ENCODE data around the gene GALC. TPM values are rescaled to one million over a fixed set of nuclear protein-coding genes. Genes with fewer than 3 reads are reported as not detected.

The GALC gene
- total and polyA plus RNA-seq, 9 of the 15 experiments (the other 6 are each of a cell fraction or from before 2014, with no cell fraction given): 1.6 to 15.0 (median 7.3) TPM

GRCh38 chr14:88039197-88039596 is 46.2 kb upstream of the GALC start:
- Histone ChIP-seq H3K79me2 (ENCODE audit: control insufficient read depth, insufficient read depth, low read length) (no peaks in the 10 kb centered on the region), H3K36me3 (ENCODE audit: control insufficient read depth, insufficient read depth, low read length) (no peaks in the 10 kb centered on the region), H4K20me1 (replicated peaks; ENCODE audit: control insufficient read depth, insufficient read depth, low read length) (no peaks in the 10 kb centered on the region), H3K27ac (ENCODE audit: extremely low read depth, low read depth, low read length) (no peak overlapping the region), H3K9me3 (replicated peaks; ENCODE audit: control insufficient read depth, insufficient read depth, low read depth, low read length) (no peaks in the 10 kb centered on the region), H3K4me3 (no peak overlapping the region), H3K4me1 (replicated peaks in 1 of 2; ENCODE audit: control insufficient read depth in 2 of 2, insufficient read depth in 2 of 2, low read length in 2 of 2) (no peaks in the 10 kb centered on the region), H2AFZ (ENCODE audit: low read depth, low read length) (no peak overlapping the region), H3K27me3 (ENCODE audit: control insufficient read depth in 2 of 2, insufficient read depth in 2 of 2, low read length in 2 of 2) (peaks cover 0 to 3% of the 10 kb centered on the region in 2 experiments; a peak in 1 of 5 replicates), H3K9ac (ENCODE audit: insufficient read depth in 1 of 2, low read depth in 2 of 2, low read length in 2 of 2) (no peak overlapping the region), H3K4me2 (ENCODE audit: insufficient read depth, low read length) (no peak overlapping the region), H3K9me1 (ENCODE audit: control insufficient read depth, insufficient read depth, low read length) (no peaks in the 10 kb centered on the region)
- WGBS (ENCODE audit: insufficient coverage, low coverage, missing lambda C conversion rate): 2% methylated on average over 3 of the region's 3 CpGs
- POLR2A ChIA-PET: no interaction called here
- intact Hi-C loops (cut with micrococcal nuclease) (no loop called here), in situ Hi-C loops (cut with MboI) (no loop called here)
- ATAC-seq (no peak), FAIRE-seq (no peak), DNase-seq (ENCODE audit: extremely low read depth in 1 of 4, low spot score in 3 of 4) (no peak)
- CTCF ChIA-PET (ENCODE audit: low intra/inter-chr PET ratio): no interaction called here
- BruUV-seq (replicated peaks): no TSS peak
- TF ChIP-seq FOXP4 (CRISPR knock-in tag; IDR thresholded peaks at IDR 0.05; ENCODE audit: borderline replicate concordance): no peak
- TF ChIP-seq ATF3 (IDR thresholded peaks at IDR 0.05): no peak
- TF ChIP-seq ATF3 (CRISPR knock-in tag; conservative IDR thresholded peaks at IDR 0.05): no peak
- TF ChIP-seq E2F8 (IDR thresholded peaks at IDR 0.05; ENCODE audit: low read depth, partially characterized antibody): no peak
- no peak for TF ChIP-seq NUFIP1 (IDR thresholded peaks at IDR 0.05; ENCODE audit: partially characterized antibody)
- TF ChIP-seq ZNF316 (IDR thresholded peaks at IDR 0.05): no peak
- TF ChIP-seq ZNF592 (IDR thresholded peaks at IDR 0.05): no peak
- TF ChIP-seq GTF2A2 (tag; IDR thresholded peaks at IDR 0.05): no peak
- TF ChIP-seq TRIM24 (IDR thresholded peaks at IDR 0.05): no peak
- no peak for TF ChIP-seq ZNF507 (tag; conservative IDR thresholded peaks at IDR 0.05)
- TF ChIP-seq BRCA1 (IDR thresholded peaks at IDR 0.05): no peak
- no peak for TF ChIP-seq BRCA1 (CRISPR knock-in tag; IDR thresholded peaks at IDR 0.05)
- no peak for TF ChIP-seq MTF1 (CRISPR knock-in tag; IDR thresholded peaks at IDR 0.05; ENCODE audit: borderline replicate concordance)
- TF ChIP-seq MYBL2 (IDR thresholded peaks at IDR 0.05; ENCODE audit: low read depth): no peak
- TF ChIP-seq MYBL2 (CRISPR knock-in tag; IDR thresholded peaks at IDR 0.05; ENCODE audit: borderline replicate concordance): no peak
